Heart right ventricle (tissue), 16 donors: ENCODE results near the gene CCDC28B. TPM values are rescaled to one million over a fixed set of nuclear protein-coding genes. Genes with fewer than 3 reads are reported as not detected.

Experiments
- ATAC-seq, 8 donors: fragments of 200-7000 bp; cut with Tn5 transposase; one replicate each; pipeline ENCODE4 v1.9.1; 2020; ENCODE audit warnings: mild to moderate bottlenecking in 8 of 8, moderate library complexity in 8 of 8, moderate number of reproducible peaks in 1 of 8
- DNase-seq, 2 donors: peaks; one replicate each; pipeline ENCODE4 v3.0.0-alpha.2; 2020
- H3K27ac ChIP-seq, 10 donors: fragments of 200-600 bp; sonication (generic) in 2 of 10; one replicate each; pipeline versions ENCODE4 v1.5.0 to v1.8.0; 2020 to 2022; ENCODE audit warnings: mild to moderate bottlenecking in 3 of 10
- H3K27me3 ChIP-seq, 7 donors: fragments of 200-600 bp; one replicate each; pipeline ENCODE4 v1.8.0; 2021 to 2022; ENCODE audit warnings: mild to moderate bottlenecking in 2 of 7
- H3K36me3 ChIP-seq, 9 donors: fragments of 200-600 bp; sonication (generic) in 1 of 9; one replicate each; pipeline versions ENCODE4 v1.5.0 to v1.8.0; 2020 to 2022; ENCODE audit warnings: mild to moderate bottlenecking in 2 of 9
- H3K4me1 ChIP-seq, 9 donors: fragments of 200-600 bp; sonication (generic) in 1 of 9; one replicate each; pipeline versions ENCODE4 v1.5.0 to v1.8.0; 2020 to 2022; ENCODE audit warnings: mild to moderate bottlenecking in 4 of 9
- H3K4me3 ChIP-seq, 10 donors: fragments of 200-600 bp; sonication (generic) in 2 of 10; one replicate each; pipeline versions ENCODE4 v1.5.0 to v1.8.0; 2020 to 2022; ENCODE audit warnings: mild to moderate bottlenecking in 7 of 10, moderate library complexity in 2 of 10
- H3K9me3 ChIP-seq, 11 donors: fragments of 200-600 bp in 10 of 11; sonication (generic) in 2 of 11; one replicate each; pipeline versions ENCODE4 v1.5.0 to v1.8.0; 2013 to 2022; ENCODE audit warnings: mild to moderate bottlenecking in 2 of 11, control low read depth in 1 of 11, moderate library complexity in 1 of 11
- WGBS, 2 donors: extraction: QIAGEN DNeasy Blood & Tissue Kit; methylation state at CpG; one replicate each; pipeline ENCODE4 v1.1.7; 2013; ENCODE audit warnings: inconsistent platforms in 1 of 2; 5-methylcytosine and 5-hydroxymethylcytosine counted together
- intact Hi-C, 10 donors: fragments of 100-400 bp; cut with DNase I; formaldehyde crosslinking; loops; one replicate each; pipeline versions ENCODE4 v1.11.1 to v1.14.2; 2022
- polyA plus RNA-seq, 2 donors: library from polyadenylated mRNA; stranded (reverse); fragments of 200-250 nt; gene quantifications; one replicate each; pipeline ENCODE4 v1.2.3, GENCODE V29; 2013
- total RNA-seq, 10 donors: library from RNA; stranded (reverse); fragmentation: NEBNext Ultra II Directional in 3 of 10; extraction: Animal tissue kit (Norgen Biotek cat#: 25700) in 3 of 10; gene quantifications; one replicate each; pipeline versions ENCODE4 v1.2.1 to v1.2.4, GENCODE V29; 2021 to 2023
- TF ChIP-seq, protein P1 (sequence below), 9 donors: fragments of 200-600 bp; sonication (generic) in 2 of 9; IDR thresholded peaks; one replicate each; pipeline versions ENCODE4 v1.5.0 to v1.8.0; 2021 to 2022; ENCODE audit warnings: antibody characterized with exemption in 9 of 9, mild to moderate bottlenecking in 5 of 9, moderate library complexity in 1 of 9
- donor health status: Arrhythmogenic right ventricular cardiomyopathy.
- donor health status: ischemic (EF 13 %, LVEDD 7.1; RV severe dilation, severe dysfunction).
- donor health status: healthy with polysubstance abuse.
- donor health status: DM: no; HTN: yes; CAD: no.
- donor health status: DM: no; HTN: no; CAD: no.
- donor health status: ischemic (EF 25% LVEDD 6.9; RV normal size, moderate dysfunction).
- donor health status: ischemic (EF 25% LVEDD 5.7; RV mildly dilated, moderate dysfunction).
- donor health status: healthy.
- donor health status: DM: yes; HTN: yes; CAD: no.
- donor health status: Ischemic cardiomyopathy.
- donor health status: ischemic (EF 35%, LVEDD 5.7; RV mildly dilated, moderate dysfunction).
- donor health status: nonischemic (EF 11% LVEDD 7.7; RV severe dilation, severe dysfunction).
- donor health status: DM: yes; HTN: yes; CAD: no.
- donor health status: PGD.
- donor health status: ischemic (EF 29% LVEDD 5.4; RV normal size, mild dysfunction).
- donor health status: nonischemic (EF 23%, LVEDD 6.1; RV moderate dilation, normal function).

Gene CCDC28B
- total and polyA plus RNA-seq, 12 donors, result 11.8 to 42.7 (median 17.7) TPM

DNA sequence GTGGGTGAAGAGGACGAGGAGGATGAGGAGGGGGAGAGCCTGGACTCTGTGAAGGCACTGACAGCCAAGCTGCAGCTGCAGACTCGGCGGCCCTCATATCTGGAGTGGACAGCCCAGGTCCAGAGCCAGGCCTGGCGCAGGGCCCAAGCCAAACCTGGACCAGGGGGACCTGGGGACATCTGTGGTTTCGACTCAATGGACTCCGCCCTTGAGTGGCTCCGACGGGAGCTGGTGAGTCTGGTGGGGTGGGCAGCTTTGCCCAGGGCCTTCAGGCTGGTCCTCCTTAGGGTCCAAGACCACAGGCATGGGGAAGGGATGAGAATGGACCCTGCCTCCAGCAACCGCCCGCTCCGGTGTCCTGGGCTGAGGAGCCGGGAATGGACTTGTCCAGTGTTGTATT, 47.1 kb downstream of the CCDC28B start:
- H3K36me3 ChIP-seq, result no peaks in the 10 kb centered on the region
- H3K9me3 ChIP-seq, result no peaks in the 10 kb centered on the region
- H3K4me3 ChIP-seq, result peak overlapping the region in 3 of 10 donors; percentile 20 to 31 (median 23)
- DNase-seq (peak in 1 of 2 donors; percentile 43), ATAC-seq (peak in 1 of 8 donors; percentile 30)
- H3K4me1 ChIP-seq, result peaks cover 8 to 84% (median 71%) of the 10 kb centered on the region in 9 donors
- H3K27me3 ChIP-seq, result no peaks in the 10 kb centered on the region
- TF ChIP-seq, protein P1, sequence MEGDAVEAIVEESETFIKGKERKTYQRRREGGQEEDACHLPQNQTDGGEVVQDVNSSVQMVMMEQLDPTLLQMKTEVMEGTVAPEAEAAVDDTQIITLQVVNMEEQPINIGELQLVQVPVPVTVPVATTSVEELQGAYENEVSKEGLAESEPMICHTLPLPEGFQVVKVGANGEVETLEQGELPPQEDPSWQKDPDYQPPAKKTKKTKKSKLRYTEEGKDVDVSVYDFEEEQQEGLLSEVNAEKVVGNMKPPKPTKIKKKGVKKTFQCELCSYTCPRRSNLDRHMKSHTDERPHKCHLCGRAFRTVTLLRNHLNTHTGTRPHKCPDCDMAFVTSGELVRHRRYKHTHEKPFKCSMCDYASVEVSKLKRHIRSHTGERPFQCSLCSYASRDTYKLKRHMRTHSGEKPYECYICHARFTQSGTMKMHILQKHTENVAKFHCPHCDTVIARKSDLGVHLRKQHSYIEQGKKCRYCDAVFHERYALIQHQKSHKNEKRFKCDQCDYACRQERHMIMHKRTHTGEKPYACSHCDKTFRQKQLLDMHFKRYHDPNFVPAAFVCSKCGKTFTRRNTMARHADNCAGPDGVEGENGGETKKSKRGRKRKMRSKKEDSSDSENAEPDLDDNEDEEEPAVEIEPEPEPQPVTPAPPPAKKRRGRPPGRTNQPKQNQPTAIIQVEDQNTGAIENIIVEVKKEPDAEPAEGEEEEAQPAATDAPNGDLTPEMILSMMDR (IDR thresholded peaks at IDR 0.05), result no peak
- intact Hi-C loops, result loop anchor here in 3 of 10 donors (2.0 to 10.0 kb wide), 3 partner anchors 43 to 47 kb away; partner anchors contain the start of gene HDAC1 (in 2 of the 3)
- WGBS, 2 donors, result 46 to 56% methylated on average over 12 of the region's 12 CpGs
- peak overlapping the region; percentile 66 to 94 (median 92) for H3K27ac ChIP-seq

DNA sequence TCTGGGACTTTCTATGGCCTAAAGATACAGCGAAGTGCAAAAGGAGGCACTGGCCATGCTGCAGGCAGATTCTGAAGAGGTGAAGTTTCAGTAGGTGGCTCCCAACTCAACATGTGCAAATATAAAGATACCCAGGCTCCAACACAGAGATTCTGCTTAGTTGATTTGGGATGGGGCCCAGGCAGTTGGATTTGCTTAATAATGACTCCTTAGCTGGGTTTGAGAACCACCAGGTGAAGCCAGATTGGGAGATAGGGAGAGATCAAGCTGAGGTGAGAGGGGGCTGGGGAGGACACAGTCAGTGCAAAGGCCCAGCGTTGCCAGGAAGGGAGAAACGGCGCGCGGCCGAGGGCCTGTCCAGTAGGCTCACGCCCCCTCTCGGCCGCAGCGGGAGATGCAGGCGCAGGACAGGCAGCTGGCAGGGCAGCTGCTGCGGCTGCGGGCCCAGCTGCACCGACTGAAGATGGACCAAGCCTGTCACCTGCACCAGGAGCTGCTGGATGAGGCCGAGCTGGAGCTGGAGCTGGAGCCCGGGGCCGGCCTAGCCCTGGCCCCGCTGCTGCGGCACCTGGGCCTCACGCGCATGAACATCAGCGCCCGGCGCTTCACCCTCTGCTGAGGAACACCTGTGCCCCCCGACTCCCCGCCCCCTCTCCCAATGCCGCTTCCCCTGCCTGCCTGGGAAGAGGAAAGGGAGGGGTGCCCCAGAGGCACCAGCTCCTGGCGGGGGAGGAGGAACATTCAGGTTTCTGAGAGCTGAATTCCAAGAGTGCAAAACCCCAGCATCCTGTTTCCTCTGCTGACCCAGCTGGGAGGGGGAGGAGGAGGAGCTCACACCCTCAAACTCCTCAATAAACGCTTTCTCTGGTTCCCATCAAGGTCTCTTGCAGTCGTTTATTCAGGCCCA, 47.8 kb downstream of the CCDC28B start:
- DNase-seq (peak; percentile 86 to 88), ATAC-seq (peak; percentile 40 to 66 (median 54))
- Histone ChIP-seq H3K36me3 (no peaks in the 10 kb centered on the region), H3K9me3 (no peaks in the 10 kb centered on the region), H3K27me3 (no peaks in the 10 kb centered on the region), H3K27ac (peak overlapping the region; percentile 66 to 94 (median 92)), H3K4me3 (peak overlapping the region in 5 of 10 donors; percentile 10 to 31 (median 20)), H3K4me1 (peaks cover 8 to 84% (median 74%) of the 10 kb centered on the region in 9 donors)
- intact Hi-C loops, result loop anchor here in 4 of 10 donors (2.0 to 10.0 kb wide), 3 partner anchors 43 to 47 kb away; partner anchors contain the start of gene HDAC1 (in 2 of the 4)
- TF ChIP-seq, protein P1 (IDR thresholded peaks at IDR 0.05), result peak; percentile 64 to 92 (median 84)
- 12 to 14% methylated on average over 26 to 31 of the region's 31 CpGs for WGBS, 2 donors

DNA sequence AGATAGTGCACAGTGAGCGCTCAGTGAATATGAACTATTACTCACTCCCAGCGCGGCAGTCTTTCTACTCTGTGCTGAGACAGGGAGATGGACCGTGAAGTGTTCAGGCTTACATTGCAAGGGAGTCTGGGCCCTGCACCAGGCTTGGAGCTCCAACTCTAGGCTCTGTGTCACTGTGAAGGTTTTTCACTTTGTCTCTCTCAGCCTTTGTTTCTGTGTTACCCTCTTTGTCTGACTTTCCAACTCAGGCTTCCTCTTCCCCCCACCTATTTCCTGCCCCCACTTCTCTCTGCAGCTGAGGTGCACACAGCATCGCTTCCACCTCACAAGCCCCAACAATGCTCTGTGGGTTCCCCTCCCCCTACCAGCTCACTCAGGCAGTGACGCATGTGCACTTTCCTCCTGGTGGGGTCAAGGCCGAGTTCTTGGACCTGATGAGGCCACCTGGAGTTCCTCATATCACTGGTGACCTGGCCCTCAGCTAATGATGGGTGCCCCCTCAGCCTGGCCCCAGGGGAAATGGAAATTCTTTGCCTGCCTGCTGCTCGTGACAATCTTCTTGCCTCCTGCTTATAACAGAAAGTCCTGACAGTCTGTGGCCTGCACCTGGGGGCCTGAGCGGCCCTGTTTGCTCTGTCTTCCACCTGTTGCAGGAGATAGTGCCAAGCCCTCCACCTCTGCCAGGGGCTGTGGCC, 49.6 kb downstream of the CCDC28B start:
- TF ChIP-seq, protein P1 (IDR thresholded peaks at IDR 0.05), result no peak
- DNase-seq (peak; percentile 35 to 87), ATAC-seq (peak; percentile 49 to 81 (median 72))
- 59 to 66% methylated on average over 9 of the region's 9 CpGs for WGBS, 2 donors
- no peaks in the 10 kb centered on the region for H3K27me3 ChIP-seq
- H3K4me3 ChIP-seq, result peak overlapping the region in 4 of 10 donors; percentile 2 to 54 (median 12)
- peak overlapping the region; percentile 66 to 94 (median 92) for H3K27ac ChIP-seq
- no peaks in the 10 kb centered on the region for H3K9me3 ChIP-seq
- H3K4me1 ChIP-seq, result peaks cover 8 to 83% (median 73%) of the 10 kb centered on the region in 9 donors
- intact Hi-C loops, result loop anchor here in 3 of 10 donors (2.0 to 10.0 kb wide), 3 partner anchors 41 to 45 kb away; partner anchors contain the start of gene HDAC1 (in 2 of the 3)
- H3K36me3 ChIP-seq, result no peaks in the 10 kb centered on the region
